SK-N-SH (cell line): ENCODE results near the gene FAM227B. TPM values are rescaled to one million over a fixed set of nuclear protein-coding genes. Genes with fewer than 3 reads are reported as not detected.
A peak's percentile ranks its signal among the peaks of the same experiment; 100 is the strongest.

ENCODE experiments used
- CTCF ChIA-PET: fragments of 300-600, 350-600 bp; formaldehyde crosslinking; extraction: SDS; loops from one replicate; lab custom pipeline; 2021; lab: Yijun Ruan, JAX
- POLR2A ChIA-PET: fragments of 350-600 bp; sonication (Branson Sonifier 250); formaldehyde crosslinking; extraction: SDS; loops from one replicate; lab custom pipeline; 2020; ENCODE audit warnings: antibody characterized with exemption, inconsistent platforms; lab: Yijun Ruan, JAX
- DNase-seq: peaks from one replicate; pipeline ENCODE4 v3.0.0; 2012
- H2AFZ ChIP-seq: fragments of 200-600 bp; sonication (generic); 2 replicates; pipeline ENCODE4 v1.8.1; 2016; ENCODE audit warnings: antibody characterized with exemption, mild to moderate bottlenecking, low read depth
- H3F3A ChIP-seq: fragments of 200-600 bp; sonication (generic); replicated peaks from 2 replicates; pipeline ENCODE3; 2016; ENCODE audit warnings: antibody characterized with exemption, mild to moderate bottlenecking; ENCODE audit not compliant: insufficient read depth
- H3K27ac ChIP-seq, 2 experiments: fragments of 200-500 bp in 1 of 2; fragments of 200-600 bp in 1 of 2; sonication (Bioruptor generic) in 1 of 2; sonication (generic), shearing (Covaris generic) in 1 of 2; 2 replicates each; pipeline versions ENCODE4 v1.5.1 to v1.6.1; 2014 to 2016; ENCODE audit warnings: low read depth in 2 of 2, inconsistent platforms in 1 of 2, low read length in 1 of 2, mild to moderate bottlenecking in 1 of 2, mixed read lengths in 1 of 2
- H3K27me3 ChIP-seq: fragments of 200-600 bp; sonication (generic), shearing (Covaris generic); 2 replicates; pipeline ENCODE4 v1.6.1; 2016; ENCODE audit warnings: mixed run types; ENCODE audit not compliant: insufficient read depth
- H3K36me3 ChIP-seq, 2 experiments: fragments of 200-500 bp in 1 of 2; fragments of 200-600 bp in 1 of 2; sonication (Bioruptor generic) in 1 of 2; sonication (generic) in 1 of 2; replicated peaks in 1 of 2; 2 replicates each; pipeline versions ENCODE3 to v1.5.1; 2014 to 2016; ENCODE audit warnings: low read length in 1 of 2, mild to moderate bottlenecking in 1 of 2; ENCODE audit not compliant: insufficient read depth in 2 of 2, control insufficient read depth in 1 of 2
- H3K4me1 ChIP-seq, 2 experiments: fragments of 200-500 bp in 1 of 2; fragments of 200-600 bp in 1 of 2; sonication (Bioruptor generic) in 1 of 2; sonication (generic), shearing (Covaris generic) in 1 of 2; 2 replicates each; pipeline versions ENCODE4 v1.5.1 to v1.6.1; 2014 to 2016; ENCODE audit warnings: low read depth in 1 of 2, low read length in 1 of 2, mixed run types in 1 of 2; ENCODE audit not compliant: insufficient read depth in 2 of 2, control insufficient read depth in 1 of 2
- H3K4me2 ChIP-seq: fragments of 200-600 bp; sonication (generic), shearing (Covaris generic); 2 replicates; pipeline ENCODE4 v1.6.1; 2017; ENCODE audit warnings: mixed run types
- H3K4me3 ChIP-seq, 2 experiments: fragments of 200-500 bp in 1 of 2; fragments of 200-600 bp in 1 of 2; sonication (Bioruptor generic) in 1 of 2; sonication (generic), shearing (Covaris generic) in 1 of 2; 2 replicates each; pipeline versions ENCODE4 v1.5.1 to v1.8.1; 2014 to 2016; ENCODE audit warnings: low read depth in 2 of 2, inconsistent platforms in 1 of 2, low read length in 1 of 2, mild to moderate bottlenecking in 1 of 2, mixed read lengths in 1 of 2, moderate library complexity in 1 of 2
- H3K79me2 ChIP-seq: fragments of 200-600 bp; sonication (generic); 2 replicates; pipeline ENCODE4 v1.8.1; 2017; ENCODE audit warnings: mild to moderate bottlenecking; ENCODE audit not compliant: insufficient read depth
- H3K9ac ChIP-seq: fragments of 200-600 bp; sonication (generic); 2 replicates; pipeline ENCODE4 v1.6.1; 2017; ENCODE audit warnings: mixed run types
- H3K9me2 ChIP-seq: fragments of 200-600 bp; sonication (generic); 2 replicates; pipeline ENCODE4 v1.6.1; 2017; ENCODE audit warnings: mixed run types
- H3K9me3 ChIP-seq: fragments of 200-600 bp; sonication (generic); 2 replicates; pipeline ENCODE4 v1.6.1; 2017; ENCODE audit warnings: mixed run types, mild to moderate bottlenecking, moderate library complexity
- H4K20me1 ChIP-seq: fragments of 200-600 bp; sonication (generic); 2 replicates; pipeline ENCODE4 v1.6.1; 2017; ENCODE audit warnings: mild to moderate bottlenecking, mixed run types; ENCODE audit not compliant: insufficient read depth
- EP300 ChIP-seq, 2 experiments: IDR thresholded peaks; 2 replicates each; pipeline versions ENCODE4 v1.4.0 to v1.6.1; 2012; ENCODE audit warnings: borderline replicate concordance in 1 of 2, low read depth in 1 of 2, low read length in 1 of 2
- FOSL2 ChIP-seq: IDR thresholded peaks from 2 replicates; pipeline ENCODE4 v1.4.0; 2012; ENCODE audit warnings: low read depth, mild to moderate bottlenecking, moderate library complexity, borderline replicate concordance
- GATA2 ChIP-seq: sonication (generic); formaldehyde crosslinking; IDR thresholded peaks from 2 replicates; pipeline ENCODE4 v1.5.0; 2020; ENCODE audit warnings: mild to moderate bottlenecking, missing genetic modification reagents
- IRF3 ChIP-seq: fragments of 150-350 bp; IDR thresholded peaks from 2 replicates; pipeline ENCODE4 v1.6.1; 2016; ENCODE audit warnings: mild to moderate bottlenecking, low read depth, low read length
- JUND ChIP-seq: IDR thresholded peaks from 2 replicates; pipeline ENCODE4 v1.4.0; 2012
- MAX ChIP-seq: IDR thresholded peaks from 2 replicates; pipeline ENCODE4 v1.4.0; 2012; ENCODE audit warnings: low read depth
- MEF2A ChIP-seq: IDR thresholded peaks from 2 replicates; pipeline ENCODE4 v1.4.0; 2012; ENCODE audit warnings: low read depth, borderline replicate concordance
- NFIC ChIP-seq: IDR thresholded peaks from 2 replicates; pipeline ENCODE4 v1.4.0; 2012; ENCODE audit warnings: borderline replicate concordance
- PBX3 ChIP-seq: IDR thresholded peaks from 2 replicates; pipeline ENCODE4; 2012
- POLR2AphosphoS5 ChIP-seq: IDR thresholded peaks from 2 replicates; pipeline ENCODE4 v1.6.1; 2012; ENCODE audit warnings: low read depth, low read length
- RXRA ChIP-seq: IDR thresholded peaks from 2 replicates; pipeline ENCODE4 v1.4.0; 2012; ENCODE audit warnings: low read depth, mild to moderate bottlenecking, borderline replicate concordance
- SMC3 ChIP-seq: IDR thresholded peaks from 2 replicates; pipeline ENCODE4 v1.6.1; 2012; ENCODE audit warnings: low read depth, low read length, improper control_type of control experiment
- TAF1 ChIP-seq: IDR thresholded peaks from 2 replicates; pipeline ENCODE4 v1.6.1; 2012; ENCODE audit warnings: low read depth, mild to moderate bottlenecking, low read length, moderate library complexity, borderline replicate concordance
- TCF12 ChIP-seq: IDR thresholded peaks from 2 replicates; pipeline ENCODE4 v1.4.0; 2012
- TEAD4 ChIP-seq: IDR thresholded peaks from 2 replicates; pipeline ENCODE4 v1.4.0; 2012; ENCODE audit warnings: mild to moderate bottlenecking, borderline replicate concordance; ENCODE audit not compliant: insufficient read depth
- USF1 ChIP-seq: IDR thresholded peaks from 2 replicates; pipeline ENCODE4 v1.4.0; 2012; ENCODE audit warnings: low read depth, borderline replicate concordance
- polyA plus RNA-seq, 3 experiments: library from polyadenylated mRNA; depleted of rRNA; stranded (reverse); fragments of >200 nt; gene quantifications; 2 replicates each; pipeline ENCODE4 v1.2.3, GENCODE V29; 2012

FAM227B gene
- polyA plus RNA-seq, 1 of the 3 experiments (the other 2 are of a cell fraction) = 4.4 TPM

- Histone ChIP-seq H3K27me3 (no peaks in the 10 kb centered on the region), H3K79me2 (no peaks in the 10 kb centered on the region), H3K4me2 (no peak overlapping the region), H3K4me1 (peaks cover 6 to 10% of the 10 kb centered on the region in 2 experiments; a peak in 2 of 4 replicates), H3F3A (peaks cover under 1% of the 10 kb centered on the region), H4K20me1 (no peaks in the 10 kb centered on the region), H3K27ac (peak overlapping the region in 1 of 2 experiments; percentile 8; a peak in 1 of 4 replicates), H3K4me3 (no peak overlapping the region), H3K9ac (no peak overlapping the region), H3K9me3 (no peaks in the 10 kb centered on the region), H3K9me2 (no peaks in the 10 kb centered on the region), H2AFZ (no peak overlapping the region), H3K36me3 (peaks cover 17 to 33% of the 10 kb centered on the region in 2 experiments)
- CTCF ChIA-PET = interaction anchor here (0.7 to 0.9 kb wide), 2 partner anchors 178 to 305 kb away, joined by 3 read pairs; no protein-coding TSS in a partner anchor
- POLR2A ChIA-PET = no interaction called here
- DNase-seq = no peak
- TF ChIP-seq TAF1 = no peak
- TF ChIP-seq SMC3 = no peak
- TF ChIP-seq FOSL2 = peak; percentile 16; the same call in 1 of the 2 replicates
- no peak for TF ChIP-seq GATA2 (CRISPR knock-in tag)
- no peak for TF ChIP-seq IRF3
- peak; percentile 61 for TF ChIP-seq PBX3
- TF ChIP-seq TCF12 = peak; percentile 81
- TF ChIP-seq RXRA = 0 out of 2 replicates have a peak, but pooled peaks have one; percentile 9
- TF ChIP-seq USF1 = no peak
- peak; percentile 38; the same call in 1 of the 2 replicates for TF ChIP-seq MAX
- TF ChIP-seq POLR2AphosphoS5 = peak; percentile 69; the same call in 1 of the 2 replicates
- TF ChIP-seq TEAD4 = peak; percentile 54; the same call in 1 of the 2 replicates
- TF ChIP-seq MEF2A = peak; percentile 25; the same call in 1 of the 2 replicates
- TF ChIP-seq EP300 (IDR thresholded peaks at IDR 0.05; ENCODE audit: borderline replicate concordance in 1 of 2, low read depth in 1 of 2, low read length in 1 of 2) = peak in 1 of 2 experiments; percentile 66; a peak in 1 of 4 replicates
- peak; percentile 94 for TF ChIP-seq NFIC
- TF ChIP-seq JUND = peak; percentile 47; the same call in 1 of the 2 replicates
Measured at GRCh38 chr15:49645941-49646340, 25.3 kb upstream of the FAM227B start.
